Kidney (tissue), 14 donors: ENCODE measurements around the gene SAMD13. TPM values are rescaled to one million over a fixed set of nuclear protein-coding genes. Genes with fewer than 3 reads are reported as not detected.

Experiments used
- DNase-seq, 5 donors: peaks; one replicate each; pipeline ENCODE4 v3.0.0-alpha.2; 2013 to 2020
- FAIRE-seq: peaks from 2 replicates; lab custom pipeline; 2012; peaks lifted over from hg19 to GRCh38; lab: Jason Lieb, UNC
- H3K27ac ChIP-seq, 2 donors: one replicate each; pipeline ENCODE4 v1.7.0; 2013; ENCODE audit warnings: low read depth in 2 of 2, low read length in 2 of 2, inconsistent platforms in 1 of 2
- H3K27me3 ChIP-seq: one replicate; pipeline ENCODE4 v1.7.1; 2013; ENCODE audit warnings: low read length, inconsistent platforms; ENCODE audit not compliant: control insufficient read depth, insufficient read depth
- H3K36me3 ChIP-seq, 3 donors: one replicate each; pipeline versions ENCODE4 v1.7.0 to v1.7.1; 2013; ENCODE audit warnings: low read length in 3 of 3, control low read depth in 1 of 3, inconsistent platforms in 1 of 3; ENCODE audit not compliant: insufficient read depth in 3 of 3, control insufficient read depth in 2 of 3
- H3K4me1 ChIP-seq, 3 donors: one replicate each; pipeline versions ENCODE4 v1.7.0 to v1.7.1; 2013; ENCODE audit warnings: low read length in 3 of 3, inconsistent platforms in 1 of 3, low read depth in 1 of 3; ENCODE audit not compliant: control insufficient read depth in 2 of 3, insufficient read depth in 2 of 3
- H3K4me3 ChIP-seq, 3 donors: one replicate each; pipeline versions ENCODE4 v1.7.0 to v1.8.1; 2013; ENCODE audit warnings: low read length in 3 of 3, control low read depth in 1 of 3, inconsistent platforms in 1 of 3
- H3K9ac ChIP-seq, 3 donors: one replicate each; pipeline versions ENCODE4 v1.7.0 to v1.7.1; 2013; ENCODE audit warnings: low read length in 3 of 3, control low read depth in 1 of 3, inconsistent platforms in 1 of 3
- H3K9me3 ChIP-seq, 3 donors: one replicate each; pipeline versions ENCODE4 v1.7.0 to v1.7.1; 2013; ENCODE audit warnings: low read length in 3 of 3, control low read depth in 1 of 3, inconsistent platforms in 1 of 3; ENCODE audit not compliant: control insufficient read depth in 2 of 3, insufficient read depth in 1 of 3
- intact Hi-C: fragments of 100-400 bp; cut with DNase I; formaldehyde crosslinking; loops from one replicate; pipeline ENCODE4 v1.11.1; 2022
- polyA plus RNA-seq: library from polyadenylated mRNA; stranded (reverse); fragments of 350-450 nt; fragmentation: Illumina TruSeq; extraction: RNeasy Lipid Tissue Mini Kit (QIAGEN cat#74804); gene quantifications from one replicate; pipeline ENCODE4 v1.2.3, GENCODE V29; 2014; ENCODE audit warnings: low read depth, low replicate concordance; ENCODE audit not compliant: insufficient read depth
- total RNA-seq: library from RNA; stranded (reverse); fragmentation: NEBNext Ultra II Directional; extraction: Animal tissue kit (Norgen Biotek cat#: 25700); gene quantifications from one replicate; pipeline ENCODE4 v1.2.1, GENCODE V29; 2021
- TF ChIP-seq, protein P1 (sequence below): IDR thresholded peaks from 3 replicates; pipeline ENCODE4 v1.5.1; 2012; ENCODE audit warnings: mild to moderate bottlenecking, moderate library complexity, borderline replicate concordance; ENCODE audit not compliant: insufficient read depth; ENCODE audit errors: extremely low read depth
- donor health status: control.
- donor health status: control.
- donor health status: control.
- donor health status: control.
- donor health status: control.
- donor health status: DM: yes; HTN: yes; CAD: no.
- donor health status: Normal renal cell carcinoma (clear cell type).

SAMD13 gene
- total and polyA plus RNA-seq, 2 donors from 2014 or later: 2.9 to 4.5 TPM

DNA sequence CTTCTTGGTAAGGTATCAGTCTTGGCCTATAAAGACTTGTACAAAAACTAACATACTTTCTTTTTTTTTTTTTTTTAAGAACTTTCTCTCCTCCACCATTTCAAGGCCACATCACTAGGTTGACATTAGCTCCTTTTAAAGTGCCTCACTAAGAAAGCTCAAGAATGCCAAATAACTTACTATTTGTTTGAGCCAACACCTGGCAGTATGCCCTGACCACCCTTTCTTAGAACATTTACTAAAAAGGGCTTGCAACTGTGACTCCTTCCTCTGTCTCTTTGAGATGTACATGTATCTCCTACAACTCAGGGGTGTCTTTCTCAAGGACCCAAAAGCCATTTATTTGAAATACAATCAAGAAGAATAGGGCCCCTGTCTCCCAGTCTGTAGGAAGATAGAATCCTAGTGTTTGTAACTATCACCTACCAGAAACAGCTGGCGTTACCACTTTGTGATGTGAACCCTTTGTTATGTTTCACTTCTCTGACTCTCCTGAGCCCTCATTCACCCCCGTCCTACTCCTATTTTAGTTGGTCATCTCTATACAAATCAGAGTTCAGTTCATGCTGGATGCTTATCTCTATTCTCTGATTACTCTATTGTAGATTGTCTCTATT, 12.2 kb upstream of the SAMD13 start:
- H3K9ac ChIP-seq: no peak overlapping the region
- no peak overlapping the region for H3K27ac ChIP-seq
- peaks cover 0 to 23% (median 2%) of the 10 kb centered on the region in 3 donors for H3K9me3 ChIP-seq
- TF ChIP-seq, protein P1, sequence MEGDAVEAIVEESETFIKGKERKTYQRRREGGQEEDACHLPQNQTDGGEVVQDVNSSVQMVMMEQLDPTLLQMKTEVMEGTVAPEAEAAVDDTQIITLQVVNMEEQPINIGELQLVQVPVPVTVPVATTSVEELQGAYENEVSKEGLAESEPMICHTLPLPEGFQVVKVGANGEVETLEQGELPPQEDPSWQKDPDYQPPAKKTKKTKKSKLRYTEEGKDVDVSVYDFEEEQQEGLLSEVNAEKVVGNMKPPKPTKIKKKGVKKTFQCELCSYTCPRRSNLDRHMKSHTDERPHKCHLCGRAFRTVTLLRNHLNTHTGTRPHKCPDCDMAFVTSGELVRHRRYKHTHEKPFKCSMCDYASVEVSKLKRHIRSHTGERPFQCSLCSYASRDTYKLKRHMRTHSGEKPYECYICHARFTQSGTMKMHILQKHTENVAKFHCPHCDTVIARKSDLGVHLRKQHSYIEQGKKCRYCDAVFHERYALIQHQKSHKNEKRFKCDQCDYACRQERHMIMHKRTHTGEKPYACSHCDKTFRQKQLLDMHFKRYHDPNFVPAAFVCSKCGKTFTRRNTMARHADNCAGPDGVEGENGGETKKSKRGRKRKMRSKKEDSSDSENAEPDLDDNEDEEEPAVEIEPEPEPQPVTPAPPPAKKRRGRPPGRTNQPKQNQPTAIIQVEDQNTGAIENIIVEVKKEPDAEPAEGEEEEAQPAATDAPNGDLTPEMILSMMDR: no peak
- DNase-seq (no peak), FAIRE-seq (no peak)
- H3K4me1 ChIP-seq: no peaks in the 10 kb centered on the region
- no peaks in the 10 kb centered on the region for H3K27me3 ChIP-seq
- no peak overlapping the region for H3K4me3 ChIP-seq
- intact Hi-C loops: no loop called here
- no peaks in the 10 kb centered on the region for H3K36me3 ChIP-seq

GRCh38 chr1:84291882-84292655, 9.4 kb upstream of the SAMD13 start:
- intact Hi-C loops: no loop called here
- Histone ChIP-seq H3K9ac (no peak overlapping the region), H3K36me3 (no peaks in the 10 kb centered on the region), H3K27ac (no peak overlapping the region), H3K4me1 (no peaks in the 10 kb centered on the region), H3K9me3 (peaks cover 0 to 17% (median 4%) of the 10 kb centered on the region in 3 donors), H3K4me3 (no peak overlapping the region), H3K27me3 (no peaks in the 10 kb centered on the region)
- FAIRE-seq (no peak), DNase-seq (no peak)
- TF ChIP-seq, protein P1: no peak

GRCh38 chr1:84293766-84294165, 7.7 kb upstream of the SAMD13 start:
- Histone ChIP-seq H3K4me3 (no peak overlapping the region), H3K36me3 (no peaks in the 10 kb centered on the region), H3K9ac (no peak overlapping the region), H3K4me1 (no peaks in the 10 kb centered on the region), H3K27ac (no peak overlapping the region), H3K9me3 (peaks cover 0 to 4% (median 2%) of the 10 kb centered on the region in 3 donors), H3K27me3 (no peaks in the 10 kb centered on the region)
- no peak for DNase-seq
- intact Hi-C loops: no loop called here
- TF ChIP-seq, protein P1: no peak
- no peak for FAIRE-seq
